ENCODE results near the gene ZDHHC16. TPM values are rescaled to one million over a fixed set of nuclear protein-coding genes. Genes with fewer than 3 reads are reported as not detected.
A peak's percentile ranks its signal among the peaks of the same experiment; 100 is the strongest.
"Not testable (repeated sequence)": the region's sequence is repeated elsewhere in the genome, so short reads cannot be mapped to it uniquely, and the experiment has no call there.

ZDHHC16 gene
- total RNA-seq, 1 donor from 2014 or later: 25.5 TPM

DNA sequence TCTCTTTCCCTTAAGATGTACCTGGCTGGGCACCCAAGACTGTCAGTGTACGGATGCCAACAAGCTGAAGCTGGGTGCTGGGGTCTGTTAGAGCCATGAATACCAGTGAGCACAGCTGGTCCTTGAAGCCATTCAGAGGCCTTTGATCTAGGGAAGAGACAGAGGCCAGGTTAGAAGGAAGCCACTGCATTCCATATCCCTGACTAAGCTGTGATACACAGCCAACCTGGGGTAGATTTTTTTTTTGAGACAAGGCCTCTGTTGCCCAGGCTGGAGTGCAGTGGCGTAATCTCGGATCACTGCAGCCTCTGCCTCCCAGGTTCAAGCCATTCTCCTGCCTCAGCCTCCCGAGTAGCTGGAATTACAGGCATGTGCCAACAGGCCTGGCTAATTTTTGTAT, 20.8 kb downstream of the ZDHHC16 start:
- no peak for DNase-seq (ENCODE audit: low spot score)
- intact Hi-C loops (cut with DNase I): no loop called here

DNA sequence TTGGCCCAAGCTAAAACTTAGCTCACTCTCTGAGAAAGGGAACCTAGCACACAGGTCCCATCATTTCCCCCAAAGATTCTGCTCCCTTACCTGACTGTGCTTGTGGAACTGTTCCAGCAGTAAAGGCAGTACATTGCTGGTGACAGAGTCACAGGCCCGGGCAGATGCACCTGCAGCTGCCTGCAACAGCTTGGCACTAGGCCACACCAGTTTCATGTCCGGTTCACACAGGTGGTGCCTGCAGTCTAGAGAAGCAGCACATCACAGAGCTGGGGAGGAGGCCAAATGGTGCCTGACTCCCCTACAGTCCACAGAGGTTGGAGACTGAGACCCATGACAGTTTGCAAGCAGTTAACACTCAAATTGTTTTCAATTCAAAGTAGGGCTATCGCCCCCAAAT, 22.2 kb downstream of the ZDHHC16 start:
- intact Hi-C loops (cut with DNase I): no loop called here
- DNase-seq (ENCODE audit: low spot score): no peak

DNA sequence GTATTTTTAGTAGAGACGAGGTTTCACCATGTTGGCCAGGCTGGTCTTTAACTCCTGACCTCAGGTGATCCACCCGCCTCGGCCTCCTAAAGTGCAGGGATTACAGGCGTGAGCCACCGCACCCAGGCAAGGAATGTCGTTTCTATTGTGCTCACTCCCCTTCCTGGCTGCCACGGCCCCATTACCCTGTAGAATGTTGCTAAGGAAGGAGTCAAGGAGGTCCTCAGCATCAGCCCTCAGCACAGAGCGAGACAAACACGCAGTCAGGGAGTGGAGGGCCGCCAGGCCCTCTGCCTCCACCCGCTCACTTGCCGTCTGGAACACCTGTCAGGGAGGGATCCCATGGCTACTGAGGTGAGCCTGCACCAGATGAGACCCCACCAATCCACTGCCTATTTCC, 22.8 kb downstream of the ZDHHC16 start:
- intact Hi-C loops (cut with DNase I); DNase-seq (ENCODE audit: low spot score): not testable (repeated sequence)

DNA sequence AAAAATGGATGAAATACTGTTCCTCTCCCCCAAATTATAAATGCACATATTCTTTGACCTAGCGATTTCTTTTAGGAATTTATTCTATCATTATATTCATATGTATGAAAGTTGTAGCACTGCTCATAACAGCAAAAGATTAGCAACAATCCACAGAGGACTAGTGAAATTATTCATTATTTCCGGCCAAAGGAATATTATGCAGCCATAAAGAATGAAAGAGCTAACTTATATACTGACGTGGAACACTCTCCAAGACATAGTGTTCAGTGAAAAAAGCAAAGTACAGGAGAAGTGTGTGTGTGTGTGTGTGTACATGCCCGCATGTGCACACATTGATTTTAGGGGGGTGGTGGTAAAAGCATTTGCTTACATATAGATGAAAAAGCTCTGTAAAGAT, 28.9 kb downstream of the ZDHHC16 start:
- intact Hi-C loops (cut with DNase I): no loop called here
- no peak for DNase-seq (ENCODE audit: low spot score)

DNA sequence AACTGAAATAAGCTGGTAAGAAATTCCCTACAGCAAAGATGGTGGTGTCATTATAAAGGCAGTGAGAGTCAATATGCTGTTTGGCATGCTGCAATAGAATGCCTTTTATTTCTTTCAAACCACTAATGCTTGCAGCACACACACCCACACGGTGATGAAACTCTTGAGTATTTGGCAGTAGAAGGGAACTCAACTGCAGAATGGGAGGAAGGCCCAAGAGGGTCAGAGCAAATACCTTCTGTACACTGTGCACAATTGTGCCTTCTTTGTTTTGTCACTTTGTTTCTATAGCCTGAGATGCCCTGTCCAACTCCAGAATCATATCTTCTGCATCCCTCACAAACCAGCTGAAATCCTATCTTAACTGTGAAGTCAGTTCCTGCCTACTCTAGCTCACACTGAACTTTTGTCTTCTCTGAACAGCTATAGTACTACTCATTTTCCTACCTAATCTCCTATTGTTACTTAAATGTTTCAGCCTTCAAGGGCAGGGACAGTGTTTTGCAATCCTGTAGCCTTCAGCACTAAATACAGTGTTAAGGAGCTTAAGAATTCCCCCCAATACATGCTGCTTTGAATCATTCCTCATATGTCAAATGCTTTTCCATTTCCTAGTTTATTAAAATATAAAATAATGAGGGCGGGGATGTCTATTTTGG, 30.1 kb downstream of the ZDHHC16 start:
- intact Hi-C loops (cut with DNase I): no loop called here
- DNase-seq (ENCODE audit: low spot score): no peak

DNA sequence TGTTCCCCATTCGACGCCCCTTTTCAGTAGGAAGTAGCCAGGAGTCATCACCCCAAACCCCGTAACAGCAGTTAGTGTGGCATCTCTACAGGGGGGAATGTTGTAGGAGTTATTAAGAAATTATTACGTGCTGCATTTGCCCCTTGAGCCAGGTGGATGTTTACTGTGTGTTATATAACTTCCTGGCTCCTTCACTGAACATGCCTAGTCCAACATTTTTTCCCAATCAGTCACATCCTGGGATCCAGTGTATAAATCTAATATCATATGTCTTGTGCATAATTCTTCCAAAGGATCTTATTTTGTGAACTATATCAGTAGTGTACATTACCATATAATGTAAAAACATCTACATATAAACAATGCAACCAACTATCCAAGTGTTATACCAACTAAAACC, 33.4 kb downstream of the ZDHHC16 start:
- DNase-seq (ENCODE audit: low spot score); intact Hi-C loops (cut with DNase I): not testable (repeated sequence)

DNA sequence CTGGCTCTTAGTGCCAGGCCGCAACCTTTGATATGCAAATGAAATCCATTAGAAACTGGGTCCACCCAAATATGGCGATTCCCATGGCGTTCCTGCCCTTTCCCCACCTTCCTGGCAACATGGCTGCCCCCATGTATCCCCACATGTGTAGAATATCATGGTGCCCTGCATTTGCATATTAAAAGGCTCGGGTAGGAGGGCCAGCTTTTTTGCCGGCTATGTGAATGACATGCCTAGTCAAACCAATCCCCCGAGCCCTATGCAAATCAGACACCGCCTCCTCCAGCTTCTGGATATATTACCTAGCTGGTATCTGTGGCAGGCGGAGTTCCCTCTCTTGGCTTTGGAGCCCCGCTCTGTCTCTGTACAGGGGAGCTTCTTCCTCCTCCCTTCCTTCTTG, 34.0 kb downstream of the ZDHHC16 start:
- intact Hi-C loops (cut with DNase I): no loop called here

DNA sequence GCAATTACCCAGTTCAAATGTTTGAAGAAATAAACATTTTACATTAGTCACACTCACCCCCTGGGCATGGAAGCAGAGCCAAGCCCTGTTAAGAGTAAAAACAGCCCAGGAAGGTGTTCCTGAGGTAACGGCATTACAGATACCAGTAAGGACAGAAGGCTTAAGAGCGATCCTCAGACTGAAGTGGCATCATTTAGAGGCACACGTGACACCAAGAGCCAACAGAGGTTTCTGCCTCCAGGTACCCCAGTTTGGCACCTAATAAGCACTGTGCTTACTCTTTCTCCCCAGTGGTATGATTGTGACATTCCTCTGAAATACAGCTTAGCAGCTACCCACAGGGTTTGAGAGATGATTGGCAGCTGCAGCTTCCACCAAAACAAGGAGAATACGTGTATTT, 35.1 kb downstream of the ZDHHC16 start:
- no peak for DNase-seq (ENCODE audit: low spot score)
- intact Hi-C loops (cut with DNase I): no loop called here

More for the DNA sequence above, 34.0 kb downstream of the ZDHHC16 start:
- no peak for DNase-seq (ENCODE audit: low spot score)

DNA sequence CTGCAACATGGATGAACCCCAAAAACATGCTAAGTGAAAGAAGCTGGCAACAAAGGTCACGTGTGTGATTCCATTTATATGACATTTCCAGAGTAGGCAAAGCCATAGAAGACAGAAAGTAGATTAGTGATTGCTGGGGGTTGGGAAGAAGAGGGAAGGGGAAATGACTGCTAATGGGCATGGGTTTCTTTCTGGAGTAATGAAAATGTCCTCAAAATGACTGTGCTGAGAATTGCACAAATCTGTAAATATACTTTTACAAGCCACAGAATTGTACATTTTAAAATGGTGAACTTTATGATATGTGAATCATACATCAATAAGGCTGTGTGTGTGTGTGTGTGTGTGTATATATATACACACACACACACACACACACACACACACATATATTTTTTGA, 36.4 kb downstream of the ZDHHC16 start:
- intact Hi-C loops (cut with DNase I): no loop called here
- DNase-seq (ENCODE audit: low spot score): no peak

DNA sequence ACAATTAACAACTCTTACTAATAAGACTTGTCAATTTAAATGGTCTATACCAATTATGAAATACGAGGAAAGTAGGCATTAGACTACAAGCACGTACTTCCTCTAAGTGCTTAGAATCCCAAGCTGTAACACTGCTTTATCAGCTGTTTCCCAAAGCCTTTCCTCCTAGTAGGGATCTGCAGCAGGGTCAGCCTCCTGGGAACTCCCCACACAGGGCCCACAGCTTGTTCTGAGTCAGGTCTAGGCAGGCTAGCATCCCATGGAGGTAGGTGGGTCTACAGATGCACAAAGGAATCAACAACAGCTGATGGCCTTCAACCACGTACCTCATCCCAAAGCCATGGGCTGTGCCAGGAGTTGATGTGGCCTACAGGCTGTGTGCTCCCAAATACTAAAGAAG, 37.5 kb downstream of the ZDHHC16 start:
- no peak for DNase-seq (ENCODE audit: low spot score)
- intact Hi-C loops (cut with DNase I): no loop called here

DNA sequence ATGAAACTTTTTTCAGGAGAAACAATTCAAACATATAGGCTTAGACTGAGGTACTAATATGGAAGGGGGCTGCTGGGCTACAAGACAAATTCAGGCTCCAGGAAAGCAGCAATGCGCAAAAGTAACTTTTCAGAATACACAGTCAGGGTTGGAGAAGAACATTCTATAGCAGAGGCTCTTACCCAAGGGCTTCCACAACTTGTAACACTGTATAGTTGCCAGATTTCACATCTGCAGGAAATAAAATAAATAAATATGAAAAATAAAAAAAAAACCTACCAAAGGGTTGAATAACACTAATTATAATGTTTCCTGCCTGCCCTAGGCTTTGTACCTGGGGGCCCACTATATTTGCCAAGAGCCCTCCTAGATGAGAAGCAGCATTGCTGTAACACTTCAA, 37.9 kb downstream of the ZDHHC16 start:
- intact Hi-C loops (cut with DNase I): no loop called here
- no peak for DNase-seq (ENCODE audit: low spot score)

DNA sequence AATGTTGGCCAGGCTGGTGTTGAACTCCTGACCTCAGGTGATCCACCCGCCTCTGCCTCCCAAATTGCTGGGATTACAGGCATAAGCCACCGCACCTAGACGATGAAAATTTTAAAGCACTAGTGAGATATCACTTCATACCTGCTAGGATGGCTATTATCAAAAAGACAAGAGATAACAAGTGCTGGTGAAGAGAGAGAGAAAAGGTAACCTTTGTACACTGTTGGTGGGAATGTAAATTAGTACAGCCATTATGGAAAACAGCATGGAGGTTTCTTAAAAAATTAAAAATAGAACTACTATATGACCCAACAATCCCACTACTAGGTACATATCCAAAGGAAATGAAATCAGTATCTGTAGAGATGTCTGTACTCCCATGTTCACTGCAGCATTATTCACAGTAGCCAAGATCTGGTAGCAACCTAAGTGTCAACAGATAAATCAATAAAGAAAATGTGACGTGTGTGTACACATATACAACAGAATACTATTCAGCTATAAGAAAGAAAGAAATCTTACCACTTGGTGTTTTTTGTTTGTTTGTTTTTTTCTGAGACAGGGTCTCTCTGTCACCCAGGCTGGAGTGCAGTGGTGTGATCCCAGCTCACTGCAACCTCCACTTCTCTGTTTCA, 39.8 kb downstream of the ZDHHC16 start:
- DNase-seq (ENCODE audit: low spot score): no peak
- intact Hi-C loops (cut with DNase I): no loop called here

DNA sequence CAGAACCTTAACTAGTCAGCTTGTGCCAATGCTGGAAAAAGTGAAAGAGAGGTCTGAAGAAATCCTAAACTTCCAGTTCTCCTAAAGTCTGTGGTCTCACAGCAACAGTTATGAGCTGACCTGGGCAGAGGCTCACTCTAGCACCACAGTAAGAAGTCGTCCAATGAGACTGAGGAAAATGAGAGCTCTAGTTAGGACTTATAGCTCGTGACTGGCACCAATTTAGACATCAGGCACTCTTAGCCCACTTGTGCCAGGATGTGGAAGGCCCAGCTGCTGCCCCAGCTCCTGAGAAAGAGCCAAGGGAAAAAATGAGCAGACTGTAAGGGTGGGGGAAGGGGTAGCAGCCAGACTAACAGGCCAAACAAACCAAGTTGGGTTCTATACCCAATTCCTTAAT, 44.6 kb downstream of the ZDHHC16 start:
- intact Hi-C loops (cut with DNase I): no loop called here
- DNase-seq (ENCODE audit: low spot score): no peak

DNA sequence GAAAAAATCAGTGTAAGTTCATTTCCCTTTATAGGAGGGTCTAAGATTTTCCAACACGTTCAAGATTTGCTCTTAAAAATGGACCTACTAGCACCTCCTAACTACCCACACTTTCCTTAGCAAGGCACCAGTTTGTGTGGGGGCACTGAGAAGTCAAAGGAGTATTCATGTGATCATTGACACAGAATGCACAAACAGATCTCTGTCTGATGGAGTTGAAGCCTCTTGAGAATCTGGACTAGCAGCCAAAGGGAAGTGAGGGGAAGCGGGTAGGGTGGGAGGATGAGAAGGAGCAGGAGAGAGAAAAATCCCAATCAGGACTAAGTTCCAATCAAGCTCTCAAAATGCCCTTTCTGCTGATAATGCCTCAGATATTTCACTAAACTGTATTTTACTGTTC, 48.2 kb downstream of the ZDHHC16 start:
- no peak for DNase-seq (ENCODE audit: low spot score)

DNA sequence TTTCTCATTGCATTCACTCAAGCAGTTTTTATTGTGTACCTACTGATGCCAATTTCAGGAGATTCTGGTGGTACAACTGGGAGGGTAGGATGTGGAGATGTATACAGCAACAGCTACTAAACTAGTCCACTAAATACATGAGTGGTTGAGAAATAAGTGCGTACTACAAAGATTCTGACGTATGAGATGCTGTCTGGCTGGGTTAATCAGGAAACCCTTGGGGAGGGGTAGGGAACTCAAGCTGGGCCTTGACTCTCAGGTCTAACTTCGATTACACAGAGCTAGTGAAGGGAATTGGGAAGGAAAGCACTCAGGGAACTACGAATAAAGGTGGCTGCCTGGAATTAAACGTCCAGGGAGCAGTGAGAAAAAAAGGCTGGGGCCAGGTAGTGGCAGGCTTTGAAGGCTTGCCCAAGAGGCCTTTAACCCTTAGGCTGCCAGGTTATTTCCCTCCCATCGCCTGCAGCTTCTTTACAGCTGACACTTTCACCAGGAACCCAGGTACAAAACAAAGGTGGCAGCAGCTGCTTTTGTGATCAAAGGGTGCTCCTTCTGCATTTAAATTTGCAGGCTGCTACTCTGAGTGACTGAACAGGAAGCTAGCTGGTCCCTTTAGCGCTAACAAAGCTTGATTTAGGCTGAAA, 49.0 kb downstream of the ZDHHC16 start:
- intact Hi-C loops (cut with DNase I): loop anchor here (5.0 kb wide), 1 partner anchor 48 kb away; the partner anchor contains the start of genes EXOSC1 and ZDHHC16
- no peak for DNase-seq (ENCODE audit: low spot score)

More for the DNA sequence above, 48.2 kb downstream of the ZDHHC16 start:
- intact Hi-C loops (cut with DNase I): no loop called here

DNA sequence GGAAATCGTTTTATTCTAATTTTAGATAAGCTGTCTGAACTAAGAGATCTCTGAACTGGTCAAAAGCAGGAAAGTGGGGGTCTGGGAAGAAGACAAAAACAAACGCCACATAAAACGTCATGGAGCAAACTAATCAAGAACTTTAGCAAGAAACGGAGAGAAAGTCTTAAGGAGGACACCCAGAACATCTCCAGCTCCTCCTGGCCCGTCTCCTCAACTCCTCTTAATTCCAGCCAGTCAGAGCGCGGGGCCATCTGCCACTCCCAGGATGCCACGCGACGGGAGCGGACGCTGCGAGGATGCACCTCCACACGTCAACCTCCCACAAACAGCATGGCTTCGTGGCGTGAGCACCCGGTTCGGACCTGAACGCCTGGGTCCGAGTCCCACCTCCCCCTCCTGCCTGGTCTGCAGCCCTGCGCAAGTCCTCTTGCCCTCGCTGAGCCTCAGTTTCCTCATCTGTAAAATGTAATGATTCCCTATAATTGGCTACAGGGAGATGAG, 51.6 kb downstream of the ZDHHC16 start:
- intact Hi-C loops (cut with DNase I): loop anchor here (2.0 to 5.0 kb wide), 2 partner anchors 45 to 50 kb away; partner anchors contain the start of genes EXOSC1 and ZDHHC16
- peak; percentile 88 for DNase-seq (ENCODE audit: low spot score)

DNA sequence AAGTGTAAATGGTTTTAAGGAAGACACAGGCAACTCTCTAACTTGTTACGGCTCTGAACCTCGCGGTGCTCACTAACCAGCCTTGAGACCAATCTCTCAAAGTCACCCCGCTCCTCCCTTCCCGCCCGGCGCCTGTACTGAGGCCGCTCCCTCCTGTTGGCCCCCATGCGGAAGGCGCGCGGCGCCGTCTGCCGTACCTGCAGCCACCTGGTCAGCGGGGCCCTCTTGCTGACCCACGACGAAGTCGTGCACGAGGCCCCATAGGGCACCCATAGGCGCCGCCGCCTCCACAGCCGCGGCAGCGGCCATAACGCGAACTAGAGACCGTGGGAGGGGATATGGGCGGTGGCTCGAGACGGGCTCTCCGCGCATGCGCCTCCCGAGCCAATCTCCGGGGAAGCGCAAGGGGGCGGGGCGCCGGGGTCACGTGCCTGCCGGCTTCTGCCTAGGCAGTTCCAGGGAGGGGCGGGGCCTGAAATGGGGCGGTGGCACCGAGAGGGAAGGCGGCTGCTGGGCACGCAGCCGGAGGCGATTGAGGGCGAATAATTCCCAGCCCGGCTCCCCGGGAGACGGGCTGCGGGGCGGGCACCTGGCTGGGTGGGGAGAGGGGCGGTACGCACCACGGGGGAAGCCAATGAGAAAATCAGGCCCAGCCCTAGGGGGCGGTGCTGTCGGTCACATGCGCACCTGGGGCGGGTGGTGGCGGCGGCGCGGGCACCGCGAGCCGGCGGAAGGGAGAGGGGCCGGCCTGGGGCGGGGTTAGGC, 52.3 kb downstream of the ZDHHC16 start, which contains the start of gene MMS19:
MMS19 (minus strand) TSS at position 347 of the 765 bp plus-strand sequence; CDS start at position 309, 38 bp downstream.
- DNase-seq (ENCODE audit: low spot score): peak; percentile 100
- intact Hi-C loops (cut with DNase I): loop anchor here (2.0 to 5.0 kb wide), 2 partner anchors 45 to 51 kb away; partner anchors contain the start of genes EXOSC1 and ZDHHC16

DNA sequence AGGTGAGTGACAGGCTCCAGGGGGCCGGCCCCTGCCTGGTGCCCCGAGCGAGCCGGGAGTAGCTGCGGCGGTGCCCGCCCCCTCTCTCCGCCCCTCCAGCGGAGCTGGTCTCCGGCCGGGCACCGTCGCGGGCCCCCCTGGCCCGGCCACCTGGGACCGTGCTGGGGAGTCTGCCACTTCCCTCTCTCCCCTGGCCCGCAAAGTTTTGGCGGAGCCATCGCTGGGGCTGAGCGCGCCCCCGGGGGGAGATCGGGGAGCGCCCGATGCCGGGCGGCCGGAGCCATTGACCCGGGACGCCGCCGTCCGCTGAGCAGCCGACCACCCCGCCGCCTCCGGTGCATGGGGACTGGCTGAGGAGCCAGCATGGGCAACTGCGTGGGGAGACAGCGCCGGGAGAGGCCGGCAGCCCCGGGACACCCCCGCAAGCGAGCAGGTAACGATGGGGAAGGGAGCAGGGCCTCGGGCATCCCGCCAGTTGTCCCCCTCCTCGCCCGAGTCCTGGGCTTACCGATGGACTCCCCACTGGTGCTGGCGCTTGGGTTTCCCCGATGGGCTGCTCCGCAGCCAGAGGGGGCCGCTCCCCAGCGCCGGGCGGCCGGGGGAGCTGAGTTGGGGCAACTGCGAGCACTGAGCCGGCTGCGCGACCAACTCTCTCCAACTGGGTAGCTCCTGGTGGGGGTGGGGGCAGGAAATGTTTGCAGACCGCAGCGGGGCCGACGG, 53.0 kb downstream of the ZDHHC16 start, which contains the start of gene UBTD1:
UBTD1 (plus strand) TSS at position 84 of the 720 bp plus-strand sequence; CDS start at position 364, 280 bp downstream.
- intact Hi-C loops (cut with DNase I): loop anchor here (2.0 to 5.0 kb wide), 2 partner anchors 44 to 52 kb away; partner anchors contain the start of genes EXOSC1 and ZDHHC16
- no peak for DNase-seq (ENCODE audit: low spot score)
